Measurements from ENCODE around the gene TANC1. TPM values are rescaled to one million over a fixed set of nuclear protein-coding genes. Genes with fewer than 3 reads are reported as not detected.

Gene TANC1
- total and polyA plus RNA-seq, 11 donors = 26.6 to 91.1 (median 68.8) TPM

GRCh38 chr2:159009940-159010339, 41.5 kb downstream of the TANC1 start:
- ATAC-seq (no peak), DNase-seq (no peak)
- Histone ChIP-seq H3K36me3 (peaks cover 0 to 16% (median 0%) of the 10 kb centered on the region in 9 donors), H3K4me1 (peaks cover 2 to 44% (median 29%) of the 10 kb centered on the region in 12 donors), H3K9me3 (peaks cover 0 to 8% (median 0%) of the 10 kb centered on the region in 12 donors), H3K27me3 (no peaks in the 10 kb centered on the region), H3K27ac (no peak overlapping the region), H3K4me3 (no peak overlapping the region)
- TF ChIP-seq CTCF (IDR thresholded peaks at IDR 0.05) (no peak), POLR2A (IDR thresholded peaks at IDR 0.05) (no peak)
- 78 to 97% (median 87%) methylated on average over 1 of the region's 1 CpG for WGBS, 4 donors
- intact Hi-C loops (cut with DNase I) = loop anchor here in 2 of 10 donors (5.0 kb wide), 2 partner anchors 38 to 43 kb away; partner anchors contain the start of gene TANC1 (in 1 of the 2)

GRCh38 chr2:159010340-159010739, 41.9 kb downstream of the TANC1 start:
- ATAC-seq = no peak
- DNase-seq = no peak
- Histone ChIP-seq H3K27me3 (no peaks in the 10 kb centered on the region), H3K4me1 (peaks cover 2 to 44% (median 29%) of the 10 kb centered on the region in 12 donors), H3K36me3 (peaks cover 0 to 20% (median 0%) of the 10 kb centered on the region in 9 donors), H3K27ac (no peak overlapping the region), H3K9me3 (peaks cover 0 to 12% (median 2%) of the 10 kb centered on the region in 12 donors), H3K4me3 (no peak overlapping the region)
- TF ChIP-seq POLR2A (IDR thresholded peaks at IDR 0.05) (no peak), CTCF (IDR thresholded peaks at IDR 0.05) (no peak)
- 32 to 55% (median 46%) methylated on average over 5 of the region's 5 CpGs for WGBS, 4 donors
- intact Hi-C loops (cut with DNase I) = loop anchor here in 2 of 10 donors (5.0 kb wide), 2 partner anchors 38 to 43 kb away; partner anchors contain the start of gene TANC1 (in 1 of the 2)

- intact Hi-C loops (cut with DNase I) = loop anchor here in 2 of 10 donors (5.0 kb wide), 2 partner anchors 39 to 44 kb away; partner anchors contain the start of gene TANC1 (in 1 of the 2)
- no peak overlapping the region for H3K4me3 ChIP-seq
- no peak overlapping the region for H3K27ac ChIP-seq
- no peaks in the 10 kb centered on the region for H3K27me3 ChIP-seq
- peaks cover 0 to 18% (median 6%) of the 10 kb centered on the region in 12 donors for H3K9me3 ChIP-seq
- DNase-seq (no peak), ATAC-seq (no peak)
- H3K36me3 ChIP-seq = peaks cover 0 to 24% (median 0%) of the 10 kb centered on the region in 9 donors
- H3K4me1 ChIP-seq = peaks cover 2 to 44% (median 29%) of the 10 kb centered on the region in 12 donors
- TF ChIP-seq CTCF (IDR thresholded peaks at IDR 0.05) = no peak
Measured at GRCh38 chr2:159010963-159011362, 42.5 kb downstream of the TANC1 start.

GRCh38 chr2:159012142-159012541, 43.7 kb downstream of the TANC1 start:
- intact Hi-C loops (cut with DNase I) = loop anchor here in 3 of 10 donors (1.0 to 5.0 kb wide), 3 partner anchors 10 to 45 kb away; partner anchors contain the start of gene TANC1 (in 1 of the 3)
- Histone ChIP-seq H3K4me3 (peak overlapping the region in 2 of 12 donors; percentile 3 to 7), H3K9me3 (peaks cover 0 to 23% (median 10%) of the 10 kb centered on the region in 12 donors), H3K4me1 (peaks cover 2 to 44% (median 29%) of the 10 kb centered on the region in 12 donors), H3K27me3 (no peaks in the 10 kb centered on the region), H3K36me3 (peaks cover 0 to 27% (median 0%) of the 10 kb centered on the region in 9 donors), H3K27ac (peak overlapping the region in 8 of 12 donors; percentile 23 to 66 (median 50))
- WGBS, 4 donors = 37 to 44% (median 38%) methylated on average over 4 of the region's 4 CpGs
- TF ChIP-seq CTCF (IDR thresholded peaks at IDR 0.05) (no peak), POLR2A (IDR thresholded peaks at IDR 0.05) (no peak)
- DNase-seq (no peak), ATAC-seq (peak in 3 of 4 donors; percentile 27 to 41 (median 38))
